ENCODE data around the gene HRH2. TPM values are rescaled to one million over a fixed set of nuclear protein-coding genes. Genes with fewer than 3 reads are reported as not detected.
A peak's percentile ranks its signal among the peaks of the same experiment; 100 is the strongest.

The HRH2 gene
- total RNA-seq, 2 donors from 2014 or later, result 8.0 to 18.9 TPM

GRCh38 chr5:175681045-175681967, 23.4 kb downstream of the HRH2 start:
- Histone ChIP-seq H3K27me3 (no peaks in the 10 kb centered on the region), H3K36me3 (peaks cover 9% of the 10 kb centered on the region), H3K27ac (peak overlapping the region; percentile 81 to 91), H3K9me3 (no peaks in the 10 kb centered on the region), H3K4me1 (peaks cover 0 to 48% of the 10 kb centered on the region in 2 donors), H3K4me3 (no peak overlapping the region)
- TF ChIP-seq CTCF (IDR thresholded peaks at IDR 0.05), result no peak
- no peak for DNase-seq (ENCODE audit: low spot score)

- H3K4me1 ChIP-seq, result peaks cover 0 to 54% of the 10 kb centered on the region in 2 donors
- TF ChIP-seq CTCF (IDR thresholded peaks at IDR 0.05), result no peak
- H3K36me3 ChIP-seq, result peaks cover 9% of the 10 kb centered on the region
- DNase-seq (ENCODE audit: low spot score), result no peak
- no peaks in the 10 kb centered on the region for H3K27me3 ChIP-seq
- peak overlapping the region; percentile 81 to 91 for H3K27ac ChIP-seq
- H3K4me3 ChIP-seq, result no peak overlapping the region
- H3K9me3 ChIP-seq, result no peaks in the 10 kb centered on the region
Measured at GRCh38 chr5:175681968-175682340, 24.1 kb downstream of the HRH2 start.

GRCh38 chr5:175682664-175683063, 24.8 kb downstream of the HRH2 start:
- no peak for TF ChIP-seq CTCF (IDR thresholded peaks at IDR 0.05)
- peaks cover 9% of the 10 kb centered on the region for H3K36me3 ChIP-seq
- no peak overlapping the region for H3K4me3 ChIP-seq
- peak overlapping the region; percentile 81 to 91 for H3K27ac ChIP-seq
- H3K9me3 ChIP-seq, result no peaks in the 10 kb centered on the region
- no peak for DNase-seq (ENCODE audit: low spot score)
- no peaks in the 10 kb centered on the region for H3K27me3 ChIP-seq
- H3K4me1 ChIP-seq, result peaks cover 0 to 55% of the 10 kb centered on the region in 2 donors

- H3K27ac ChIP-seq, result peak overlapping the region; percentile 81 to 91
- TF ChIP-seq CTCF (IDR thresholded peaks at IDR 0.05), result no peak
- peaks cover 0 to 61% of the 10 kb centered on the region in 2 donors for H3K4me1 ChIP-seq
- no peak for DNase-seq (ENCODE audit: low spot score)
- no peaks in the 10 kb centered on the region for H3K9me3 ChIP-seq
- H3K36me3 ChIP-seq, result peaks cover 9% of the 10 kb centered on the region
- H3K4me3 ChIP-seq, result no peak overlapping the region
- no peaks in the 10 kb centered on the region for H3K27me3 ChIP-seq
Measured at GRCh38 chr5:175683231-175683630, 25.4 kb downstream of the HRH2 start.

GRCh38 chr5:175683921-175684320, 26.1 kb downstream of the HRH2 start:
- peaks cover 9% of the 10 kb centered on the region for H3K36me3 ChIP-seq
- no peaks in the 10 kb centered on the region for H3K27me3 ChIP-seq
- peaks cover 0 to 61% of the 10 kb centered on the region in 2 donors for H3K4me1 ChIP-seq
- peak overlapping the region; percentile 81 to 91 for H3K27ac ChIP-seq
- H3K4me3 ChIP-seq, result no peak overlapping the region
- no peak for DNase-seq (ENCODE audit: low spot score)
- no peak for TF ChIP-seq CTCF (IDR thresholded peaks at IDR 0.05)
- H3K9me3 ChIP-seq, result no peaks in the 10 kb centered on the region
